Activated T-helper 17 cell treated with anti-CD3 and anti-CD28 coated beads, Interleukin-2, amount 50 U/mL, for 72 hours (primary cell): Measurements from ENCODE around the gene WAPL. TPM values are rescaled to one million over a fixed set of nuclear protein-coding genes. Genes with fewer than 3 reads are reported as not detected.

Experiments used
- ATAC-seq: fragments of 150-1000 bp; cut with Tn5 transposase; replicated peaks from 2 replicates; pipeline ENCODE4 v1.10.0; 2021; ENCODE audit warnings: mild to moderate bottlenecking, moderate library complexity
- H3K27ac Mint-ChIP-seq: one replicate; pipeline ENCODE4 v1.8.0; 2022; ENCODE audit warnings: mixed read lengths
- H3K27me3 Mint-ChIP-seq: one replicate; pipeline ENCODE4 v1.8.0; 2022; ENCODE audit warnings: mixed read lengths
- H3K36me3 Mint-ChIP-seq: one replicate; pipeline ENCODE4 v1.8.0; 2022; ENCODE audit warnings: low read depth, mild to moderate bottlenecking, mixed read lengths
- H3K4me1 Mint-ChIP-seq: one replicate; pipeline ENCODE4 v1.8.0; 2022; ENCODE audit warnings: mixed read lengths
- H3K4me3 Mint-ChIP-seq: one replicate; pipeline ENCODE4 v1.8.0; 2022; ENCODE audit warnings: mild to moderate bottlenecking, mixed read lengths
- H3K9me3 Mint-ChIP-seq: one replicate; pipeline ENCODE4 v1.8.0; 2022; ENCODE audit warnings: mixed read lengths
- total RNA-seq, 2 donors: library from RNA; stranded (reverse); gene quantifications; one replicate each; pipeline ENCODE4 v1.2.3, GENCODE V29; 2022

WAPL gene
- total RNA-seq, 2 donors from 2014 or later: 39.2 to 51.5 TPM

GRCh38 chr10:86451604-86451960, 70.0 kb downstream of the WAPL start:
- H3K9me3 Mint-ChIP-seq: no peaks in the 10 kb centered on the region
- peaks cover 96% of the 10 kb centered on the region for H3K36me3 Mint-ChIP-seq
- H3K27me3 Mint-ChIP-seq: no peaks in the 10 kb centered on the region
- H3K4me3 Mint-ChIP-seq: no peak overlapping the region
- H3K4me1 Mint-ChIP-seq: peaks cover 4% of the 10 kb centered on the region
- H3K27ac Mint-ChIP-seq: no peak overlapping the region
- no peak for ATAC-seq

DNA sequence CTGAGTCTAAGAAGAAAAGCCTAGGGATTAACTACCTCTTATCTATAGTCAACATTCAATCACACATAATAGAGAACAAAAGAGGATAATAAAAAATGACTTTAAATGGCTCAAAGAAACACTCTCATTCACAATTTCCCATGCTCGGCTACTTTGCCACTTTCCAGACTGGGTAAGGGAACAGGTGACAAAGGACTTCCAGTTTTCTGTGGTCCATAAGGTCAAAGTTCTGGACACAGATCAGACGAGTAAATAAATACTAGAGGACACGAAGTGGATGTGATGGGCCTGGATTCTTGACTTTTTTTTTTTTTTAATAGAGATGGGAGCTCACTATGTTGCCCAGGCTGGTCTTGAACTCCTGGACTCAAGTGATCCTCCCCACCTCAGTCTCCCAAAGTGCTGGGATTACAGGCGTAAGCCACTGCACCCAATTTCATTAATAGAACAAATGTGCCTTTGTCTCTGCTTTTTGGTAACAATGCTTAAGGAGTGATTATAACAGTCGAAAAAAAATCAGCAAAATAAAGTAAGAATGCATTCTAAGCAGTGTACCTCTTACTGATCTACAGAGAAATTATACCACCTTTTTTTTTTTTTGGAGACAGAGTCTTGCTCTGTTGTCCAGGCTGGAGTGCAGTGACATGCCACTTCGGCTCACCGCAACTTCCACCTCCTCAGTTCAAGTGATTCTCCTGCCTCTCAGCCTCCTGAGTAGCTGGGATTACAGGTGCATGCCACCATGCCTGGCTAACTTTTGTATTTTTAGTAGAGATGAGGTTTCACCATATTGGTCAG, 70.6 kb downstream of the WAPL start:
- Mint-ChIP-seq H3K4me1 (peaks cover 4% of the 10 kb centered on the region), H3K9me3 (no peaks in the 10 kb centered on the region), H3K4me3 (no peak overlapping the region), H3K36me3 (peaks cover 96% of the 10 kb centered on the region), H3K27ac (no peak overlapping the region), H3K27me3 (no peaks in the 10 kb centered on the region)
- ATAC-seq: no peak

- Mint-ChIP-seq H3K27ac (no peak overlapping the region), H3K27me3 (no peaks in the 10 kb centered on the region), H3K4me1 (peaks cover 4% of the 10 kb centered on the region), H3K4me3 (no peak overlapping the region), H3K9me3 (no peaks in the 10 kb centered on the region), H3K36me3 (peaks cover 96% of the 10 kb centered on the region)
- ATAC-seq: no peak
These were observed 71.5 kb downstream of the WAPL start for GRCh38 chr10:86449926-86450558.

- H3K27me3 Mint-ChIP-seq: no peaks in the 10 kb centered on the region
- no peaks in the 10 kb centered on the region for H3K9me3 Mint-ChIP-seq
- peaks cover 99% of the 10 kb centered on the region for H3K36me3 Mint-ChIP-seq
- H3K4me3 Mint-ChIP-seq: no peak overlapping the region
- H3K4me1 Mint-ChIP-seq: peaks cover 4% of the 10 kb centered on the region
- no peak for ATAC-seq
- H3K27ac Mint-ChIP-seq: peak overlapping the region; percentile 62
These were observed 74.2 kb downstream of the WAPL start for GRCh38 chr10:86447432-86447831.

- peaks cover 99% of the 10 kb centered on the region for H3K36me3 Mint-ChIP-seq
- no peak for ATAC-seq
- H3K4me3 Mint-ChIP-seq: no peak overlapping the region
- H3K4me1 Mint-ChIP-seq: peaks cover 4% of the 10 kb centered on the region
- no peaks in the 10 kb centered on the region for H3K9me3 Mint-ChIP-seq
- H3K27ac Mint-ChIP-seq: peak overlapping the region; percentile 62
- H3K27me3 Mint-ChIP-seq: no peaks in the 10 kb centered on the region
These were observed 74.6 kb downstream of the WAPL start for GRCh38 chr10:86446987-86447386.

DNA sequence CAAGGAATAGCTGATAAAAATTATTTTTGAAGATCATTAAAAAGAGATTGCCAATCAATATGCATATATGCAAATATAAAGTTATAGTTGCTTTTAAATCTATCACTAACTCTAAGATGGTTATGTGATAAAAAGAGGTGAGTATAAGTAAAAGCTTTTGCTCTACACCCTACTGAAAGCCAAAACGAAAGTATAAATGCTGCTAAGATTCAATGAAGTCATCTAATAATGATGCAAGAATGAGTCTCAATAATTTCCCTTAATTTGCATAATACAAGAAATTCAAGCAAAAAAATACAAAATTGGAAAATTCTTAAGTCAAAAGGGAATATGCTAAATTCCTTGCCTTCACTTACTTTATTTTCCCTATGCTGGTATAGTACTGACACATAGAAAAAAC, 75.2 kb downstream of the WAPL start:
- H3K27me3 Mint-ChIP-seq: no peaks in the 10 kb centered on the region
- peaks cover 99% of the 10 kb centered on the region for H3K36me3 Mint-ChIP-seq
- no peak overlapping the region for H3K4me3 Mint-ChIP-seq
- peak overlapping the region; percentile 56 for H3K27ac Mint-ChIP-seq
- H3K9me3 Mint-ChIP-seq: no peaks in the 10 kb centered on the region
- no peak for ATAC-seq
- peaks cover 6% of the 10 kb centered on the region for H3K4me1 Mint-ChIP-seq

GRCh38 chr10:86443936-86444335, 77.7 kb downstream of the WAPL start:
- peaks cover 19% of the 10 kb centered on the region for H3K4me1 Mint-ChIP-seq
- no peak overlapping the region for H3K4me3 Mint-ChIP-seq
- H3K9me3 Mint-ChIP-seq: no peaks in the 10 kb centered on the region
- ATAC-seq: no peak
- H3K36me3 Mint-ChIP-seq: peaks cover 99% of the 10 kb centered on the region
- H3K27ac Mint-ChIP-seq: peak overlapping the region; percentile 22
- H3K27me3 Mint-ChIP-seq: no peaks in the 10 kb centered on the region

DNA sequence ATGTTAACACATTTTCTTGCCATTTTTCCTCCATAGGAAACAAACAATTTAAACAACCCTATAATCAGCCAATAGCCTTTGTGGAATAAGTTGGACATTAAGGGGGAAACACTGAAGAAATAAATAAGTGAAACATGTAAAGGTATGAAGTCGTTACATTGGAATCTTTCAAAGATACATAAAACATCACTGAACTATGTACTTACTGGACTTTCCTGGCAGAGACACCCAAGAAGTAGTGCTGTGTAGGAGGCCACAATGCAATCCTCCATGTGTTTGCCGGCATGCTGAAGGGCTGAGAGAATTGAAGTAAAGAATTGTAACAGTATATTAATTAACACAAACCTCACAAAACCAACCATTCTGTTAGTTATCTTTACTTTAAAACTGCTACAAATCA, 78.5 kb downstream of the WAPL start:
- Mint-ChIP-seq H3K27ac (peak overlapping the region; percentile 22), H3K4me3 (no peak overlapping the region), H3K4me1 (peaks cover 19% of the 10 kb centered on the region), H3K36me3 (peaks cover 99% of the 10 kb centered on the region), H3K27me3 (no peaks in the 10 kb centered on the region), H3K9me3 (no peaks in the 10 kb centered on the region)
- no peak for ATAC-seq

DNA sequence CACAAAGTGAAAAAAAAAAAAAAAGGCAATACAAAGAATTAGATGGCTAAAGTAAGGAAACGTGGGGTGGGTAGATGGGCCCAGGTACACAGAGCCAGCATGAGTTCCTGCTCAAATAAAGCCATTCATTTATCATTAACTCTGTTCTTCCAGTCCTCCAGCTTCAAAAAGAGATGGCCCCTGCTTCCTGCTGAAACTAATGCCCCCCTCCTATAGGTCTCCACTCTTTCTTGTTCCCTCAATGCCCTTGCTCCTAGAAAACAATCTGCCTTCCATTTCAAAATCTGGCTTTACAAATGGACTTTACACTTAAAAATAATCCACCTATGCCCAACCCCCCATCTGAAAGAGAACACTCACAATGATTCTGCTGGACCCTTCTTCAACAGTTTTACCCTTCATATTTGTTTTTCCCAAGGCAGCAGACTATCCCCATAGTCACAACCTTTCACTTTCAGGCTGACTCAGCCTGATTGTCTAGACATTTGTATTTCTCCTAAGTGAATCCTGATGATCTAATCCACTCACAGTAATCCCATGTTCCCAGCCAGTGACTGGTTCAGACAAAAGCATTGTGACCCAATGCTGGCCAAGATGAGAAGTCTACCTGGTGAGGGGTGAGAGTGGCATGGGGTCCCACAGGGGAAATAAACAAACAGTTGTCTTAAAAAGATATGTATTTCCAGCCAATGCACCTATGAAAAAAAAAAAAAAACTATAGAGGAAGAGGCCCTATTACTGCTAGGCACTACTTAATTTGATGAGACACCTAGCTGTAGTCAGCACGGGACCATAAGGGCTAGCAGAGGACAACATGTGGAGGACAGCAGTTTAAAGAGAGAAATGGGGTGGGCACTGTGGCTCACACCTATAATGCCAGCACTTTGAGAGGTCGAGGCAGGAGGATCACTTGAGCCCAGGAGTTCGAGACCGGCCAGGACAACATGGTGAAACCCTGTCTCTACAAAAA, 80.4 kb downstream of the WAPL start:
- peaks cover 15% of the 10 kb centered on the region for H3K4me1 Mint-ChIP-seq
- H3K36me3 Mint-ChIP-seq: peaks cover 100% of the 10 kb centered on the region
- peak overlapping the region; percentile 93 for H3K27ac Mint-ChIP-seq
- no peaks in the 10 kb centered on the region for H3K9me3 Mint-ChIP-seq
- ATAC-seq: peak; percentile 57
- no peaks in the 10 kb centered on the region for H3K27me3 Mint-ChIP-seq
- H3K4me3 Mint-ChIP-seq: no peak overlapping the region

- Mint-ChIP-seq H3K36me3 (peaks cover 100% of the 10 kb centered on the region), H3K9me3 (no peaks in the 10 kb centered on the region), H3K27ac (peak overlapping the region; percentile 8), H3K4me1 (peaks cover 15% of the 10 kb centered on the region), H3K4me3 (no peak overlapping the region), H3K27me3 (no peaks in the 10 kb centered on the region)
- ATAC-seq: no peak
These were observed 82.0 kb downstream of the WAPL start for GRCh38 chr10:86439544-86439943.

DNA sequence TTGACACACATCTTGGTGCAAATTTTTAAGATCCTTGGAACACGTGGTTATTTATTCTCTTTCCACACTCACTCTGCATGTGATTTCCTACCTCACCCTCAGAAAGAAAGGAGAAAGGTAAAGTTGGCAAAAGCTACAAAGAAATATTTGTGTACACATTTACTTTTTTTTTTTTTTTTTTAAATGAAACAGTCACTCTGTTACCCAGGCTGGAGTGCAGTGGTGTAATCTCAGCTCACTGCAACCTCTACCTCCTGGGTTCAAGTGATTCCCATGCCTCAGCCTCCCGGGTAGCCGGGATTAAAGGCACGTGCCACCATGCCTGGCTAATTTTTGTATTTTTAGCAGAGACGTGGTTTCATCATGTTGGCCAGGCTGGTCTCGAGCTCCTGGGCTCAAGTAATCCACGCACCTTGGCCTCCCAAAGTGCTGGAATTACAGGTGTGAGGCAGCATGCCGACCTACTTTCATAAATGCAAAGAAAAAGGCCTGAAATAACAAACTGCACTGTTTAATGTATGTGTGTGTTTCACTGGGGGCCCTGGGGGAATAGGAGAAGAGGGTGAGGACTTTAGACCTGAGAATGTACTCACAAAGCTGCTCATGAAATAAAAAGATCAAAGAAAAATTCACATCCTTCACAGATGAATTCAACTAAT, 83.4 kb downstream of the WAPL start:
- H3K9me3 Mint-ChIP-seq: no peaks in the 10 kb centered on the region
- peaks cover 90% of the 10 kb centered on the region for H3K36me3 Mint-ChIP-seq
- H3K27me3 Mint-ChIP-seq: no peaks in the 10 kb centered on the region
- peaks cover 15% of the 10 kb centered on the region for H3K4me1 Mint-ChIP-seq
- no peak overlapping the region for H3K4me3 Mint-ChIP-seq
- H3K27ac Mint-ChIP-seq: no peak overlapping the region
- no peak for ATAC-seq

DNA sequence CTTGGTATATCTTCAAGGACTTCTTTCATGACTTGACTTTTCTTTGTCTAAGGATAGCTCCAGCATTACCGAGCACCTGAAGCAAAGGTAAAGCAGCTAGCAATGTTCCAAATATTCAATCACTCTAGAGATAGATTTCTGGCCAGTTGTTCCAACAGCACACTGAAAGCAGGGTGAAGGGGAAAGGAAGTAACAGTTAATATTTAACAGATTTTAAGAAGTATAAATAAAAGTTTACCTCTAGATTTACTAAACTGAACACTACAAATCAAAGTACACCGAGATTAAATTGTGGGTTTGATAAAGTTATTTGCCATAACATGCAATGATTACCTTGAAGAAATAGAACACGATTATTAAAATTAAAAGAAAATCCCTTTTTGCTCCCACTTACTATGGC, 84.1 kb downstream of the WAPL start:
- no peak overlapping the region for H3K27ac Mint-ChIP-seq
- H3K4me1 Mint-ChIP-seq: peaks cover 15% of the 10 kb centered on the region
- no peaks in the 10 kb centered on the region for H3K9me3 Mint-ChIP-seq
- ATAC-seq: no peak
- no peak overlapping the region for H3K4me3 Mint-ChIP-seq
- H3K36me3 Mint-ChIP-seq: peaks cover 83% of the 10 kb centered on the region
- H3K27me3 Mint-ChIP-seq: no peaks in the 10 kb centered on the region

GRCh38 chr10:86436963-86437362, 84.6 kb downstream of the WAPL start:
- Mint-ChIP-seq H3K27ac (no peak overlapping the region), H3K27me3 (no peaks in the 10 kb centered on the region), H3K36me3 (peaks cover 78% of the 10 kb centered on the region), H3K4me3 (no peak overlapping the region), H3K4me1 (peaks cover 15% of the 10 kb centered on the region), H3K9me3 (no peaks in the 10 kb centered on the region)
- no peak for ATAC-seq

DNA sequence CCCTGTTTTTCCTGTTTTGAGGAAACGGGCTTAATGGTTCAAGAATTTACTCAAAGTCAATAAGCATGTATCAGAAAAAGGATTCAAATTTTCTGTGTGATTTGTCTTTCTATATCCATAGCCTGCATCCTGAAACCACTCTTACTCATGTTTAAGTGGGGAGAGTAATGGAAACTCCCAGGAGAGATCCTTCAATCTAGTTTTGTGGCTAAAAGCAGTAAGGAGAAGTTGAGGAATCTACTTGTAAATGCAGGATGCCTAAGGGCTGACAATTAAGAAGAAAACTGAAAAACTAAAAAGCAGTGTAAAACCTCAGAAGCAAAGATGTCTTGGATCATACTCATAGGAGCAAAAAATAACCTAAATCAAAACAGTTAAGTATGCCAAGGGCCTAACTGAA, 86.9 kb downstream of the WAPL start:
- Mint-ChIP-seq H3K36me3 (peaks cover 55% of the 10 kb centered on the region), H3K4me3 (no peak overlapping the region), H3K27me3 (no peaks in the 10 kb centered on the region), H3K27ac (no peak overlapping the region), H3K4me1 (peaks cover 4% of the 10 kb centered on the region), H3K9me3 (no peaks in the 10 kb centered on the region)
- no peak for ATAC-seq
